NCI-H524 treated with DMSO at 0.1 percent for 48 hours (cell line): ENCODE data around the gene SGTA.
"Not testable (repeated sequence)": the region's sequence is repeated elsewhere in the genome, so short reads cannot be mapped to it uniquely, and the experiment has no call there.

Experiments
- DNase-seq: peaks from one replicate; lab custom pipeline; 2025; lab: John Stamatoyannopoulos, UW

The SGTA gene

DNA sequence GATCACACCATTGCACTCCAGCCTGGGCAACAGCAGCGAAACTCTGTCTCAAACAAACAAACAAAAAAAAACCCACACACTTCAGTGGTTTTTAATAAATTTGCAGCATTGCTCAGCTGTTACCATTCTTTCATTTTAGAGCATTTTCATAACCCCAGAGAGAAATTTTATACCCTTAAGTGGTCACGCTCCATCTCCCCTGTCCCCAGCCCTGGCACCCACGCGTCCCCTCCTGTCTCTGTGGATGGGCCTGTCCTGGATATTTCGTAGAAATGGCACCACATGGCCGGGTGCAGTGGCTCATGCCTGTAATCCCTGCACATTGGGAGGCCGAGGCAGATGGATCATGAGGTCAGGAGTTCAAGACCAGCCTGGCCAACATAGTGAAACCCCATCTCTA is 10.1 kb upstream of the SGTA start:
- DNase-seq, result no peak

GRCh38 chr19:2792666-2793065 is 9.6 kb upstream of the SGTA start:
- DNase-seq, result not testable (repeated sequence)

- no peak for DNase-seq
Observed at GRCh38 chr19:2791876-2792275, 8.8 kb upstream of the SGTA start.

DNA sequence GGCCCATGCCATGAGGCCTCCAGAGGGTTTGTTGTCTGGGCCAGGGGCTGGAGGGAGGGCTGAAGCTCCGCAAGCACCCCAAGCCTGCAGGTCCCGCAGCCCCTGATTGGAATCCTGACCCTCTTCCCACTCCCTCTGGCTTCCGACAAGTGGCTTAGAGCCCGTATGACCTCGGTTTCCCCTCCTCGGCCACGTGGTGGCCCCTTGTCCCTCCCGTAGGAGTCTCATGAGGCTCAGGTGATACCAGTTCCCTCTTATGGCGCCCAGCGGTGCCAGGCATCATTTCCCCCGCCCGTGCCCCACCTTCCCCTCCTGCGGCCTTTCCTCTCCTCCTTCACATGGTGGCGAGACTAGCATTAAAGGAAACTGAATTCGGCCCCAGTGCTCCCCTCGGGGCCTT is 8.4 kb upstream of the SGTA start:
- DNase-seq, result no peak

DNA sequence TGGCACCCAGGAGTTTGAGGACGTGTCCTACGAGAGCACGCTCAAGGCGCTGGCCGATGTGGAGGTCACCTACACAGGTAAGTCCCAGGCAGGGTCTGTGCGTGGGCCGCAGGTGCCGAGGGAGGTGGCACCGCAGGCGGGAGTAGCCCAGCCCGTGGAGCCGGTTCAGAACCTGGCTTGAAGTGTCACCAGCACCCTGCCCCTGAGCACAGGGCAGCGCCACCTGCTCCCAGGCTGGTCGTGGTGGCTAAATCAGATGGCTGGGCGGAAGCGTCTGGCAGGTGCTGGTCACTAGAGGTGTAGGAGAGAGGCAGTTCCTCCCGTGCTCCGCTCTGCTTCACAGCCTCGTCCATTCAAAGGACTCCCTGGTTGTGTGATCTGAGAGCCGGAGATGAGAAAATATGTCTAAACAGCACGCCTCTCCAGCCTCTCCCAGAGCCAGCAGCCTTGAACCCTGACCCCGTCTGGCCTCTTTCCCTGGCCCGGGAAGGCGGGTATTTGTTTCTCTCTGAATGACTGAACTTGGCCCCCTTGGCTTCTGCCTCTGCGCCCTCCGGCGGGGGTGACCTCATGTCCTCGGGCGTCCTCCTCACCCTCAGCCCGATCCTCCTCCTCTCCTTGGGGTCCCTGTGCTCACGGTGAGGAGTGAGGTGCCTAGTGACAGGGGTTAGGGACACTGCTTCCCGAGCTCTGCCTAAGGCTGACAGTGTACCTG is 7.6 kb upstream of the SGTA start:
- no peak for DNase-seq

DNA sequence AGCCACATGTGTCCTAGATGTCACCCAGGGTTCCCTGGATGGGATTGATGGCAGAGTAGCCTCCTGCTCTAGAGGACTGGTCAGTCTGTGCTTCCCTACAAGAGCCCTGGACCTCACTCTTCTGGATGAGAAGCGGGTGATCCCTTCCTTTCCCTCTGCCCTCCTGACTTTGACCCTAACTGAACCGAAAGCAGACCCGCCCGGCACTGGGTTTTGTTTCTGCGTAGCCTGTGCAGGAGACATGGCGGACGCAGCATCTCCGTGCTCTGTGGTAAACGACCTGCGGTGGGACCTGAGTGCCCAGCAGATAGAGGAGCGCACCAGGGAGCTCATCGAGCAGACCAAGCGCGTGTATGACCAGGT is 7.1 kb upstream of the SGTA start:
- DNase-seq, result no peak

- DNase-seq, result no peak
Observed at GRCh38 chr19:2788237-2788636, 5.2 kb upstream of the SGTA start.

GRCh38 chr19:2787115-2787514 is 4.0 kb upstream of the SGTA start:
- DNase-seq, result no peak

DNA sequence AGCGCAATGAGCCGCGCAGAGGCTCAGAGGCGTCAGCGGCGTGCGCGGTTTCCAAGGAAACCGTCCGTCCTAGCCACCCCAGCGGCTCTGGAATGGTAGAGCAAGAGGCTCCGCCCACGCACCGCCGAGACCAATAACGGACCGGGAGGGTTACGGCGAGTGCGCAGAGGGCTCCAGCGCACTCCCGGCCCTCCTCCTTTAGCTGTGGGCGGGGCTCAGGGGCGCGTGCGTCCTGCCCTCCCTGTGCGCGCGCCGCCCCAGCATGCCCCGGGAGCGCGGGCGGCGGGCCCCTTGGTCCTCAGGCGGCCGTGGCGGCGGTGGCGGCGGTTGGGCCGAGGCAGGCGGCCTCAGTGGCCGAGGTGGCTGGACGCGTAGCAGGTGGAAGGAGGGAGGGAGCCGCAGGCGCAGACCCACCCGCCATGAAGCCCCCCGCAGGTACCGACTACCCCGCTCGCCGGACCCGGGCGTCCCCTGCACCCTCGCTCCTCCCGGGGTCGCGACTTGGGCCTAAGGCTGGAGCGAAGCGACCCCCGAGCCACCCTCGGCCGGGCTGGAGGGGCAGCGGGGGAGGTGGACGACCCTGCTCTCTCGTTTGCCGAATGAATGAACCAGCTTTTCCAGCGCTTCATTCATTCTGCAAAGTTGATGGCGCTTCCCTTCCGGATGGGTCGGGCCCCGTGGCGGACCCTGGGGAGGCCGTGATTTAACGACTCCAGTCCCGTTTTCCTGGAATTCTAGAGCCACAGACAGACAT is 2.3 kb upstream of the SGTA start, which contains the start of gene THOP1:
TSS of gene THOP1 (plus strand) at position 260 of the 754 bp plus-strand sequence. CDS start at position 420, 160 bp downstream.
- DNase-seq, result peak; percentile 95

GRCh38 chr19:2783781-2784145 is 690 bp upstream of the SGTA start:
- no peak for DNase-seq

DNA sequence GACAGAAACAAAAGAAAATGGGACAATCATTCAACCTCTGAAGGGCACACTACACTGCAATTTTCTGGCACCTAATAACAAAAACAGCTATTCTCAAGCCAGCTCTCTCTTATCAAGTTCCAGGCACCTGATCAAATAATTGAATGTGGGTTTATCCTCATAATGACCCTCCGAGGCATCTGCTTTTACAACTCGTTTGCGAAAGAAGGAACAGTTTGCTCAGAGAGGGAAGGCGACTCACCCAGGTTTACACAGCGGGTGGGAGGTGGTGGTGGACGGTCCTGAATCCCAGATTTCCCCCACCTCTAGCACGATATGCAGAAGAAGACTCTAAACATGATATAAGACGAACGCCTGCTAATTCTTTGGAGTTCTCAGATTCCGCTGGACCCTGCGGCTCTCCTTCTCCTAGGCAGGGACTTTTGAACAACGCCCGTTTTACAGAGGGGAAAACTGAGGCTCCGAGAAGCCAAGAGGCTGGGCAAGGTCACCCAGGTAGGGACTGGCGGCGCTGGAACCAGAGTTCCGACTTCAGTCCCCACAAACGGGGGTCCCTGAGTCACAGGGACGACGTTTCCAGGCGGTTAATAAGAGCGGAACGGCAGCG is 641 bp downstream of the SGTA start:
- no peak for DNase-seq

DNA sequence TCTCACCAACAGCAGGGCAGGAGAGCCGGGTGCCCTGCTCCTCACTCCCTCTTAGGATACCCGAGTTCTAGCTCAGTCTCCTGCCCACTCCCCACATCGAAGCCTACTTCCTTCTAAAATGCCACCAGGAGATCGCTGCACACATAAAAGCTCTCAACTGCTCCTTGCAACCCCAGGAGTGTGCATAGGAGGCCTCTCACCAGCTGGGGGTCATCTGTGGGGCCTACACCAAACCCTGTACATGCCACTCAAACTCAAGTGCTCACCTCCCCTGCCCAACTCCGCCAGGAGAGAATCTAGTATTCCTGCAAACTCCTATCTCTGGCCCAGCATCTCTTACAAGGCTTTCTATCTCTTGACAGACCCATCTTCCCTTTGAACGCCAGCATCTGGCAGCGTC is 2.8 kb downstream of the SGTA start:
- no peak for DNase-seq

GRCh38 chr19:2779121-2779740 is 3.8 kb downstream of the SGTA start:
- no peak for DNase-seq

DNA sequence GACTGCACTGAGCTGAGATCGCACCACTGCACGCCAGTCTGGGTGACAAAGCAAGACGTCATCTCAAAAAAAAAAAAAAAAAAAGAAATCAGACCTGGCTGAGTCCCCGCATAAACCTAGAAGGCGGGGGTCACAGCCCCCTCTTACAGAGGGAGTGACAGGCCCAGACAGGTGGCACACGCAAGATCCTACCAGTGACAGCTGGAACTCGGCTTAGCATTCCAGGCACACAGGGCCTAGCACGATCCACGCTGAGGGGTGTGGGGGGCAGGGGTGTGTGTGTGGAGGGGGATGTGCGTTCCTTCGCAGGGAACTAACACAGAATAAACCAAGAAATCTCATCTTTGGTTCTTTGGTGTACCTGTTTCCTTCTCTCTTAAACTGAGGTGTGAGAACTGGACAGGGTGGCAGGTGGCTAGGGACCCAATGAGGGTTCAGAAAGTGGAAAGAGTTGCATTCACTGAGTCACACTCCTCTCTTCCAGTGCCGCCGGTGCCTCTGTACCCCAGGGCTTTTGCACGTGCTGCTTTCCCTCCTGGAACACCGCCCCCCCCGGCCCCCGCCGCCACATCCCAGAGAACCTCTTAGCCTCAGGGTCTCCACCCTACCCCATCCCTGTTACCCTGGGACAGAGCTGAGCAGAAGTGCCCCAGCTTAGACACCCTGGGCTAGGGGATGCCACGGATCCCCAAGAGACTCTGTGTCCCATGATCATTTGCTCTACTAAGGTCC is 5.0 kb downstream of the SGTA start:
- DNase-seq, result peak; percentile 46

GRCh38 chr19:2775556-2776430 is 7.3 kb downstream of the SGTA start:
- DNase-seq, result no peak

DNA sequence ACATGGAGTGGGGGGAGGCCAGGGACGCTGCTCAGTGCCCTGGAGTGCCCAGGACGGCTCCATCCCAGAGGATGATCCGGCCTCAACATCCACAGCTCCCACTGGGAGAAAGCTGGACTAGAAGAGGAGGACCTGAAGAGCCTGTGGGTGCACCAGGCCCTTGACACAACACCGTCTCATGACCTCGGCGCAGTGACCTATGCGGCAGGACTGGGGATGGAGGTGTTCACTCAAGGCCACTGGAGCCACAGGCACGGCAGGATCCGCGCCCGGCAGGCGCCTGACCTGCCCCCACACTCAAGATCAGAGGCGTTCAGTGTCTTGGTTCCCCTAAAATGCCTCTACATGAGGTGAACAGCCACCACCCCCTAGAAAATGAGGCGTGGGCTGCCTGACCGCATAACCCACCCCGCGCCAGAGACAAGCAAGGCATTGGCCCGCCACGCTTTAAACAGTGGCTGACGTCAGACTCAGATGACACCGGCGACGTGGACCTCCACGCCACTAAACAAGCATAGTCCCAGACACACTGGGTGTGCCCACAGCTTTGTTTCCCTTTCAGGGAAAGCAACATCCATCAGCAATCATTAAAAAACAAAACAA is 8.0 kb downstream of the SGTA start:
- no peak for DNase-seq

GRCh38 chr19:2774083-2774679 is 8.9 kb downstream of the SGTA start:
- DNase-seq, result no peak

- DNase-seq, result no peak
Observed at GRCh38 chr19:2771786-2772674, 11.0 kb downstream of the SGTA start.
